Mammary epithelial cell (primary cell): ENCODE data around the gene TELO2.

Source experiments
- CTCF ChIP-seq, 2 donors: IDR thresholded peaks in 1 of 2; conservative IDR thresholded peaks in 1 of 2; 2 replicates each; pipeline ENCODE4 v1.5.1; 2011 to 2012; ENCODE audit warnings: inconsistent platforms in 2 of 2, low read length in 2 of 2, mild to moderate bottlenecking in 2 of 2, control low read depth in 1 of 2, low read depth in 1 of 2; ENCODE audit not compliant: insufficient read depth in 1 of 2; ENCODE audit errors: extremely low read depth in 1 of 2
- EZH2 ChIP-seq: IDR thresholded peaks from 2 replicates; pipeline ENCODE4 v1.6.1; 2012; ENCODE audit warnings: low read length, inconsistent platforms, borderline replicate concordance

- TF ChIP-seq CTCF (conservative IDR thresholded peaks at IDR 0.05 in 1 of 2, IDR thresholded peaks at IDR 0.05 in 1 of 2; ENCODE audit: extremely low read depth in 1 of 2, insufficient read depth in 1 of 2, low read depth in 1 of 2, low read length in 2 of 2) (no peak), EZH2 (no peak)
These were observed 42.3 kb upstream of the TELO2 start for GRCh38 chr16:1450841-1451240.
